HepG2 (cell line): Measurements from ENCODE around the gene TUBA1C.

Experiments
- AHR ChIP-seq: IDR thresholded peaks from 2 replicates; pipeline ENCODE4 v1.6.1; 2018; ENCODE audit warnings: missing genetic modification reagents, missing compliant biosample characterization
- JUN ChIP-seq: sonication (generic); formaldehyde crosslinking; IDR thresholded peaks from 2 replicates; pipeline ENCODE4 v1.4.0; 2020; ENCODE audit warnings: mild to moderate bottlenecking, missing genetic modification reagents
- ZNF335 ChIP-seq: sonication (generic); formaldehyde crosslinking; IDR thresholded peaks from 2 replicates; pipeline ENCODE4 v1.4.0; 2020; ENCODE audit warnings: missing genetic modification reagents
- TF ChIP-seq, protein P1 (sequence below): sonication (generic); formaldehyde crosslinking; IDR thresholded peaks from 2 replicates; pipeline ENCODE4 v1.5.0; 2020; ENCODE audit warnings: mild to moderate bottlenecking, missing genetic modification reagents, moderate library complexity
- TF ChIP-seq, protein P2 (sequence below): sonication (generic); formaldehyde crosslinking; IDR thresholded peaks from 2 replicates; pipeline ENCODE4 v1.4.0; 2020; ENCODE audit warnings: missing genetic modification reagents
- TF ChIP-seq, protein P3 (sequence below): sonication (generic); formaldehyde crosslinking; IDR thresholded peaks from 2 replicates; pipeline ENCODE4 v1.5.1; 2020; ENCODE audit warnings: mild to moderate bottlenecking, missing genetic modification reagents
- TF ChIP-seq, protein P4 (sequence below): sonication (generic); formaldehyde crosslinking; IDR thresholded peaks from 2 replicates; pipeline ENCODE4 v1.4.0; 2020; ENCODE audit warnings: missing genetic modification reagents

DNA sequence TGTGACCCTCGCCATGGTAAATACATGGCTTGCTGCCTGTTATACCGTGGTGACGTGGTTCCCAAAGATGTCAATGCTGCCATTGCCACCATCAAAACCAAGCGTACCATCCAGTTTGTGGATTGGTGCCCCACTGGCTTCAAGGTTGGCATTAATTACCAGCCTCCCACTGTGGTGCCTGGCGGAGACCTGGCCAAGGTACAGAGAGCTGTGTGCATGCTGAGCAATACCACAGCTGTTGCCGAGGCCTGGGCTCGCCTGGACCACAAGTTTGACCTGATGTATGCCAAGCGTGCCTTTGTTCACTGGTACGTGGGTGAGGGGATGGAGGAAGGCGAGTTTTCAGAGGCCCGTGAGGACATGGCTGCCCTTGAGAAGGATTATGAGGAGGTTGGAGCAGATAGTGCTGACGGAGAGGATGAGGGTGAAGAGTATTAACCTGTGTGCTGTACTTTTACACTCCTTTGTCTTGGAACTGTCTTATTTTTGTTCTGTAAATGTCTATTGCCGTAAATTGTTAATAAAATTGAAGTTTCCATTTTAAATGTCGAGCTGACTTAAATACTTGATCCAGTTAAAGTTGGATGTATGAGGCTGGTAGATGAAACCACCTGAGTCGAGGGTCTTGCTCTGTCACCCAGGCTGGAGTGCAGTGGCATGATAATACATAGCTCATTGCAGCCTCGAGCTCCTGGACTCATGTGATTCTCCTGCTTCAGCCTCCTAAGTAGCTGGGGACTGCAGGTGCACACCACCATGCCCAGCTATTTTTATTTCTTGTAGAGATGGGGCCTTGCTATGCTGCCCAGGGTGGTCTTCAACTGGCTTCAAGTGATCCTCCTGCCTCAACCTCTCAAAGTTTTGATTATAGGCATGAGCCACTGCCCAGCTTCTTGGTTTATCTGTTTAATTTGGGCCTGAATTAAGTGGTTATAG lies 8.2 kb downstream of the TUBA1C start:
- TF ChIP-seq, protein P1, sequence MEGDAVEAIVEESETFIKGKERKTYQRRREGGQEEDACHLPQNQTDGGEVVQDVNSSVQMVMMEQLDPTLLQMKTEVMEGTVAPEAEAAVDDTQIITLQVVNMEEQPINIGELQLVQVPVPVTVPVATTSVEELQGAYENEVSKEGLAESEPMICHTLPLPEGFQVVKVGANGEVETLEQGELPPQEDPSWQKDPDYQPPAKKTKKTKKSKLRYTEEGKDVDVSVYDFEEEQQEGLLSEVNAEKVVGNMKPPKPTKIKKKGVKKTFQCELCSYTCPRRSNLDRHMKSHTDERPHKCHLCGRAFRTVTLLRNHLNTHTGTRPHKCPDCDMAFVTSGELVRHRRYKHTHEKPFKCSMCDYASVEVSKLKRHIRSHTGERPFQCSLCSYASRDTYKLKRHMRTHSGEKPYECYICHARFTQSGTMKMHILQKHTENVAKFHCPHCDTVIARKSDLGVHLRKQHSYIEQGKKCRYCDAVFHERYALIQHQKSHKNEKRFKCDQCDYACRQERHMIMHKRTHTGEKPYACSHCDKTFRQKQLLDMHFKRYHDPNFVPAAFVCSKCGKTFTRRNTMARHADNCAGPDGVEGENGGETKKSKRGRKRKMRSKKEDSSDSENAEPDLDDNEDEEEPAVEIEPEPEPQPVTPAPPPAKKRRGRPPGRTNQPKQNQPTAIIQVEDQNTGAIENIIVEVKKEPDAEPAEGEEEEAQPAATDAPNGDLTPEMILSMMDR (CRISPR knock-in tag), result no peak
- TF ChIP-seq ZNF335 (CRISPR knock-in tag), result no peak
- TF ChIP-seq, protein P2, sequence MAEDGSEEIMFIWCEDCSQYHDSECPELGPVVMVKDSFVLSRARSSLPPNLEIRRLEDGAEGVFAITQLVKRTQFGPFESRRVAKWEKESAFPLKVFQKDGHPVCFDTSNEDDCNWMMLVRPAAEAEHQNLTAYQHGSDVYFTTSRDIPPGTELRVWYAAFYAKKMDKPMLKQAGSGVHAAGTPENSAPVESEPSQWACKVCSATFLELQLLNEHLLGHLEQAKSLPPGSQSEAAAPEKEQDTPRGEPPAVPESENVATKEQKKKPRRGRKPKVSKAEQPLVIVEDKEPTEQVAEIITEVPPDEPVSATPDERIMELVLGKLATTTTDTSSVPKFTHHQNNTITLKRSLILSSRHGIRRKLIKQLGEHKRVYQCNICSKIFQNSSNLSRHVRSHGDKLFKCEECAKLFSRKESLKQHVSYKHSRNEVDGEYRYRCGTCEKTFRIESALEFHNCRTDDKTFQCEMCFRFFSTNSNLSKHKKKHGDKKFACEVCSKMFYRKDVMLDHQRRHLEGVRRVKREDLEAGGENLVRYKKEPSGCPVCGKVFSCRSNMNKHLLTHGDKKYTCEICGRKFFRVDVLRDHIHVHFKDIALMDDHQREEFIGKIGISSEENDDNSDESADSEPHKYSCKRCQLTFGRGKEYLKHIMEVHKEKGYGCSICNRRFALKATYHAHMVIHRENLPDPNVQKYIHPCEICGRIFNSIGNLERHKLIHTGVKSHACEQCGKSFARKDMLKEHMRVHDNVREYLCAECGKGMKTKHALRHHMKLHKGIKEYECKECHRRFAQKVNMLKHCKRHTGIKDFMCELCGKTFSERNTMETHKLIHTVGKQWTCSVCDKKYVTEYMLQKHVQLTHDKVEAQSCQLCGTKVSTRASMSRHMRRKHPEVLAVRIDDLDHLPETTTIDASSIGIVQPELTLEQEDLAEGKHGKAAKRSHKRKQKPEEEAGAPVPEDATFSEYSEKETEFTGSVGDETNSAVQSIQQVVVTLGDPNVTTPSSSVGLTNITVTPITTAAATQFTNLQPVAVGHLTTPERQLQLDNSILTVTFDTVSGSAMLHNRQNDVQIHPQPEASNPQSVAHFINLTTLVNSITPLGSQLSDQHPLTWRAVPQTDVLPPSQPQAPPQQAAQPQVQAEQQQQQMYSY, result no peak
- TF ChIP-seq, protein P3, sequence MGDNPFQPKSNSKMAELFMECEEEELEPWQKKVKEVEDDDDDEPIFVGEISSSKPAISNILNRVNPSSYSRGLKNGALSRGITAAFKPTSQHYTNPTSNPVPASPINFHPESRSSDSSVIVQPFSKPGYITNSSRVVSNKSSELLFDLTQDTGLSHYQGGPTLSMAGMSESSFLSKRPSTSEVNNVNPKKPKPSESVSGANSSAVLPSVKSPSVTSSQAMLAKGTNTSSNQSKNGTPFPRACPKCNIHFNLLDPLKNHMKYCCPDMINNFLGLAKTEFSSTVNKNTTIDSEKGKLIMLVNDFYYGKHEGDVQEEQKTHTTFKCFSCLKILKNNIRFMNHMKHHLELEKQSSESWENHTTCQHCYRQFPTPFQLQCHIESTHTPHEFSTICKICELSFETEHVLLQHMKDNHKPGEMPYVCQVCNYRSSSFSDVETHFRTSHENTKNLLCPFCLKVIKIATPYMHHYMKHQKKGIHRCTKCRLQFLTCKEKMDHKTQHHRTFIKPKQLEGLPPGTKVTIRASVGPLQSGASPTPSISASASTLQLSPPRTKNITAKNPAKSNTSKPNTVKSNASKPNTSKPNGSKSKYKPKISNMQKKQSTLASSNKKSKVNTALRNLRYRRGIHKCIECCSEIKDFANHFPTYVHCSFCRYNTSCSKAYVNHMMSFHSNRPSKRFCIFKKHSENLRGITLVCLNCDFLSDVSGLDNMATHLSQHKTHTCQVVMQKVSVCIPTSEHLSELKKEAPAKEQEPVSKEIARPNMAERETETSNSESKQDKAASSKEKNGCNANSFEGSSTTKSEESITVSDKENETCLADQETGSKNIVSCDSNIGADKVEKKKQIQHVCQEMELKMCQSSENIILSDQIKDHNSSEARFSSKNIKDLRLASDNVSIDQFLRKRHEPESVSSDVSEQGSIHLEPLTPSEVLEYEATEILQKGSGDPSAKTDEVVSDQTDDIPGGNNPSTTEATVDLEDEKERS (CRISPR knock-in tag), result no peak
- TF ChIP-seq, protein P4, sequence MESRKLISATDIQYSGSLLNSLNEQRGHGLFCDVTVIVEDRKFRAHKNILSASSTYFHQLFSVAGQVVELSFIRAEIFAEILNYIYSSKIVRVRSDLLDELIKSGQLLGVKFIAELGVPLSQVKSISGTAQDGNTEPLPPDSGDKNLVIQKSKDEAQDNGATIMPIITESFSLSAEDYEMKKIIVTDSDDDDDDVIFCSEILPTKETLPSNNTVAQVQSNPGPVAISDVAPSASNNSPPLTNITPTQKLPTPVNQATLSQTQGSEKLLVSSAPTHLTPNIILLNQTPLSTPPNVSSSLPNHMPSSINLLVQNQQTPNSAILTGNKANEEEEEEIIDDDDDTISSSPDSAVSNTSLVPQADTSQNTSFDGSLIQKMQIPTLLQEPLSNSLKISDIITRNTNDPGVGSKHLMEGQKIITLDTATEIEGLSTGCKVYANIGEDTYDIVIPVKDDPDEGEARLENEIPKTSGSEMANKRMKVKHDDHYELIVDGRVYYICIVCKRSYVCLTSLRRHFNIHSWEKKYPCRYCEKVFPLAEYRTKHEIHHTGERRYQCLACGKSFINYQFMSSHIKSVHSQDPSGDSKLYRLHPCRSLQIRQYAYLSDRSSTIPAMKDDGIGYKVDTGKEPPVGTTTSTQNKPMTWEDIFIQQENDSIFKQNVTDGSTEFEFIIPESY, result no peak
- TF ChIP-seq AHR (CRISPR knock-in tag), result no peak
- no peak for TF ChIP-seq JUN (CRISPR knock-in tag)
